Neural progenitor cell (in vitro differentiated cells): Measurements from ENCODE around the gene ARL6IP5. TPM values are rescaled to one million over a fixed set of nuclear protein-coding genes. Genes with fewer than 3 reads are reported as not detected.
A peak's percentile ranks its signal among the peaks of the same experiment; 100 is the strongest.

Experiments
- DNase-seq: peaks from one replicate; pipeline ENCODE4 v3.0.0-alpha.2; 2016; ENCODE audit warnings: low spot score
- H2AFZ ChIP-seq: fragments of 200-600 bp; sonication (generic); replicated peaks from 2 replicates; pipeline ENCODE4 v1.6.1; 2016; ENCODE audit warnings: antibody characterized with exemption
- H3F3A ChIP-seq: fragments of 200-600 bp; sonication (generic); 2 replicates; pipeline ENCODE4 v1.6.1; 2016; ENCODE audit warnings: antibody characterized with exemption, low read depth
- H3K27ac ChIP-seq: fragments of 200-600 bp; sonication (generic); 2 replicates; pipeline ENCODE4 v1.5.1; 2016; ENCODE audit warnings: mild to moderate bottlenecking
- H3K27me3 ChIP-seq: fragments of 200-600 bp; sonication (generic); 2 replicates; pipeline ENCODE4 v1.6.1; 2016; ENCODE audit warnings: mild to moderate bottlenecking, moderate library complexity
- H3K36me3 ChIP-seq: fragments of 200-600 bp; sonication (generic); 2 replicates; pipeline ENCODE4 v1.5.1; 2016
- H3K4me1 ChIP-seq: fragments of 200-600 bp; sonication (generic); 2 replicates; pipeline ENCODE4 v1.6.1; 2016; ENCODE audit warnings: mixed run types
- H3K4me2 ChIP-seq: fragments of 200-600 bp; sonication (generic); 2 replicates; pipeline ENCODE4 v1.6.1; 2016
- H3K4me3 ChIP-seq: fragments of 200-600 bp; sonication (generic); 2 replicates; pipeline ENCODE4 v1.5.1; 2016
- H3K79me2 ChIP-seq: fragments of 200-600 bp; sonication (generic); 2 replicates; pipeline ENCODE4 v1.6.1; 2016; ENCODE audit warnings: low read depth
- H3K9ac ChIP-seq: fragments of 200-600 bp; sonication (generic); 2 replicates; pipeline ENCODE4 v1.6.1; 2016
- H3K9me3 ChIP-seq: fragments of 200-600 bp; sonication (generic); 2 replicates; pipeline ENCODE4 v1.5.1; 2016; ENCODE audit warnings: low read depth
- H4K20me1 ChIP-seq: fragments of 200-600 bp; sonication (generic); 2 replicates; pipeline ENCODE4 v1.6.1; 2016; ENCODE audit warnings: low read depth
- H3K27ac Mint-ChIP-seq: 3 replicates; pipeline ENCODE4 v1.8.0; 2021; ENCODE audit warnings: mixed read lengths
- H3K27me3 Mint-ChIP-seq: 2 replicates; pipeline ENCODE4 v1.8.0; 2022; ENCODE audit warnings: low read depth, mild to moderate bottlenecking, inconsistent platforms, moderate library complexity, mixed read lengths; ENCODE audit not compliant: insufficient read depth
- H3K36me3 Mint-ChIP-seq: 3 replicates; pipeline ENCODE4 v1.8.0; 2021; ENCODE audit warnings: mixed read lengths
- H3K4me1 Mint-ChIP-seq: 3 replicates; pipeline ENCODE4 v1.8.0; 2021; ENCODE audit warnings: mixed read lengths
- H3K4me3 Mint-ChIP-seq: 3 replicates; pipeline ENCODE4 v1.8.0; 2021; ENCODE audit warnings: mild to moderate bottlenecking, moderate library complexity, mixed read lengths
- H3K9me3 Mint-ChIP-seq: 3 replicates; pipeline ENCODE4 v1.8.0; 2020; ENCODE audit warnings: mixed read lengths
- EZH2 ChIP-seq: fragments of 200-600 bp; sonication (generic); IDR thresholded peaks from 2 replicates; pipeline ENCODE4 v1.6.1; 2017; ENCODE audit warnings: antibody characterized with exemption, mild to moderate bottlenecking, moderate library complexity
- EZH2phosphoT487 ChIP-seq: fragments of 200-600 bp; sonication (generic); IDR thresholded peaks from 2 replicates; pipeline ENCODE4 v1.6.1; 2017; ENCODE audit warnings: antibody characterized with exemption
- microRNA counts: library from miRNA; unstranded; fragments of <30 nt; microRNA quantifications from one replicate; lab custom pipeline; 2016
- microRNA-seq: library from miRNA; unstranded; fragments of <30 nt; microRNA quantifications from one replicate; pipeline ENCODE4, GENCODE V29; 2016
- small RNA-seq: library from RNA; depleted of rRNA; stranded (forward); fragments of <200 nt; gene quantifications from one replicate; pipeline ENCODE3, GENCODE V24; 2015
- total RNA-seq: library from RNA; depleted of rRNA; stranded (reverse); fragments of >200 nt; gene quantifications from 2 replicates; pipeline ENCODE4 v1.2.3, GENCODE V29; 2015; ENCODE audit warnings: low replicate concordance
- TF ChIP-seq, protein P1 (sequence below): fragments of 200-600 bp; sonication (generic); IDR thresholded peaks from 2 replicates; pipeline ENCODE4 v1.5.1; 2017; ENCODE audit warnings: antibody characterized with exemption, mild to moderate bottlenecking

ARL6IP5 gene
- total RNA-seq, 1 donor from 2014 or later, result 72.4 TPM

DNA sequence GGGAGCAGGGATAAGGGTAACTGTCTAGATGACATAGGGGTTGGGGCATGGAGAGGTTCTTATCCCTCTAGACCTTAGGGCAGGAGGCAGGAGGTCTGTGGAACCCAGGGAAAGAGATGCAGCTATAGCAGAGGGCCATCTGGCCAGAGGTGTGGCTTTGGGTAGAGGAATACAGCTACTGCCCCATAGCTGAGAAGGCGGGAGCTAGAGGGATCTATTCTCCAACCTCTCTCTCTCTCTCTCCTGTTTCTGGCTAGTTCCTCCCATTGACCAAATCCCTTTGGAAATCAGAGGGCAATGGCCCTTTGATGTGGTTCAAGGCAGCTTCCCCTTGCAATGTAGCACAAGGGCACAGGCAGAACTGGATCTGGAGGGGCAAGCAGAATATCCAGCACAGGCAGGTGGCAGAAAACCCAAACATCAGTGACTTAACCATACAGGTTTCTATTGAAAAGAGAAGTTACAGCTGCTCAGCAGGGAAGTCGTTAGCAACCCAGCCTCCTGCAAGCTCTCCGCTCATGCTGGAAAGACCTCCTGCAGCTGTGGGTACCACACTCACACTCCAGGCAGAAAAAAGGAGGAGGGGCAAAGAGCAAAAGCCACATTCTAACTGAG is 60.0 kb downstream of the ARL6IP5 start:
- Mint-ChIP-seq H3K36me3 (no peaks in the 10 kb centered on the region), H3K27me3 (no peaks in the 10 kb centered on the region)
- TF ChIP-seq EZH2, result no peak
- no peak for TF ChIP-seq EZH2phosphoT487
- TF ChIP-seq, protein P1, sequence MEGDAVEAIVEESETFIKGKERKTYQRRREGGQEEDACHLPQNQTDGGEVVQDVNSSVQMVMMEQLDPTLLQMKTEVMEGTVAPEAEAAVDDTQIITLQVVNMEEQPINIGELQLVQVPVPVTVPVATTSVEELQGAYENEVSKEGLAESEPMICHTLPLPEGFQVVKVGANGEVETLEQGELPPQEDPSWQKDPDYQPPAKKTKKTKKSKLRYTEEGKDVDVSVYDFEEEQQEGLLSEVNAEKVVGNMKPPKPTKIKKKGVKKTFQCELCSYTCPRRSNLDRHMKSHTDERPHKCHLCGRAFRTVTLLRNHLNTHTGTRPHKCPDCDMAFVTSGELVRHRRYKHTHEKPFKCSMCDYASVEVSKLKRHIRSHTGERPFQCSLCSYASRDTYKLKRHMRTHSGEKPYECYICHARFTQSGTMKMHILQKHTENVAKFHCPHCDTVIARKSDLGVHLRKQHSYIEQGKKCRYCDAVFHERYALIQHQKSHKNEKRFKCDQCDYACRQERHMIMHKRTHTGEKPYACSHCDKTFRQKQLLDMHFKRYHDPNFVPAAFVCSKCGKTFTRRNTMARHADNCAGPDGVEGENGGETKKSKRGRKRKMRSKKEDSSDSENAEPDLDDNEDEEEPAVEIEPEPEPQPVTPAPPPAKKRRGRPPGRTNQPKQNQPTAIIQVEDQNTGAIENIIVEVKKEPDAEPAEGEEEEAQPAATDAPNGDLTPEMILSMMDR, result no peak

DNA sequence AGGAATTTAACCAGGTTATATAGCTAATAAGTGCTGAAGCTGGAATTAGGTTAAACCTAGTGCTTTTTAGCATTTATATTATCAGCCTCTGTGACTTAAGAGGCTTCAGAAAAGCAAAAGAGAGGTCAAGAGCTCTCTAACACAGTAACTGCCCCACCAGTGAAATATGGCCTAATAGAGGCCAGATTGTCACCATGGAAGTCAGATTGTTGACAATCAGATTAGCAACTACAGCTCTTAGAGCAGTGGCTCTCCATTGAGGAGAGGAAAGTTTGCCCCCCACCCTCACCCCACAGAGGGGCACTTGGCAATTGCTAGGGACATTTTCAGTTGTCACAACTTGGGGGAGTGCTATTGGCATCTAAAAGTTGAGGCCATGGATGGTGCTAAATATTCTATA is 61.0 kb downstream of the ARL6IP5 start:
- no peak overlapping the region for H3K27ac Mint-ChIP-seq
- Histone ChIP-seq H3K4me3 (no peak overlapping the region), H3K79me2 (no peaks in the 10 kb centered on the region), H3F3A (peaks cover 13% of the 10 kb centered on the region), H3K9me3 (no peaks in the 10 kb centered on the region), H3K4me2 (no peak overlapping the region), H2AFZ (no peak overlapping the region), H3K9ac (no peak overlapping the region), H3K27me3 (no peaks in the 10 kb centered on the region), H3K36me3 (no peaks in the 10 kb centered on the region), H3K4me1 (peaks cover 21% of the 10 kb centered on the region), H3K27ac (no peak overlapping the region), H4K20me1 (no peaks in the 10 kb centered on the region)
- no peak overlapping the region for H3K4me3 Mint-ChIP-seq
- DNase-seq, result no peak
- H3K27me3 Mint-ChIP-seq, result no peaks in the 10 kb centered on the region
- peaks cover 18% of the 10 kb centered on the region for H3K4me1 Mint-ChIP-seq
- H3K36me3 Mint-ChIP-seq, result no peaks in the 10 kb centered on the region
- TF ChIP-seq, protein P1, result no peak
- TF ChIP-seq EZH2phosphoT487 (no peak), EZH2 (no peak)
- no peaks in the 10 kb centered on the region for H3K9me3 Mint-ChIP-seq

More for the DNA sequence above, 60.0 kb downstream of the ARL6IP5 start:
- Histone ChIP-seq H3K27me3 (no peaks in the 10 kb centered on the region), H3K79me2 (no peaks in the 10 kb centered on the region), H2AFZ (no peak overlapping the region), H3F3A (peaks cover 13% of the 10 kb centered on the region), H3K36me3 (no peaks in the 10 kb centered on the region), H3K4me1 (peaks cover 21% of the 10 kb centered on the region), H3K9ac (no peak overlapping the region), H3K27ac (no peak overlapping the region), H4K20me1 (no peaks in the 10 kb centered on the region), H3K9me3 (no peaks in the 10 kb centered on the region), H3K4me2 (peak overlapping the region; percentile 58), H3K4me3 (no peak overlapping the region)
- no peak overlapping the region for H3K4me3 Mint-ChIP-seq
- no peak overlapping the region for H3K27ac Mint-ChIP-seq
- peak; percentile 62 for DNase-seq
- no peaks in the 10 kb centered on the region for H3K9me3 Mint-ChIP-seq
- peaks cover 18% of the 10 kb centered on the region for H3K4me1 Mint-ChIP-seq

DNA sequence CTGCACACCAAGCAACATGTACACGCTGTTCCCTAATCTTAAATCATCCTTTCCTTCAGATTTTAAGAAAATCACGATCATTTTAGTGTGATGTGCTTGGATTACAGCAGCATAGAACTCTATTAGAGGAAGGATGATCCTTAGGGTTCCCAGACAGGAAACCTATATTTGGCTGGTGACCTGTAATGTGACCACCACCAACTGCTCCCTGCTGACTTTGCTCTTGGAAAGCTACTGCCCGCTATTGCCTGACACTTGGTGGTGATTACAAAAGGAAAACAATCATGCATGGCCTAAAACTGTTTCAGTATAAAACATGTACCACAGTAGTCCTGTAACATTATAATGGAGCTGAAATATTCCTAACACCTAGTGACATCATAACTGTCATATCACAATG is 64.8 kb downstream of the ARL6IP5 start:
- no peaks in the 10 kb centered on the region for H3K9me3 ChIP-seq
- H2AFZ ChIP-seq, result no peak overlapping the region
- Mint-ChIP-seq H3K27me3 (no peaks in the 10 kb centered on the region), H3K4me3 (no peak overlapping the region), H3K9me3 (no peaks in the 10 kb centered on the region), H3K27ac (no peak overlapping the region), H3K4me1 (peaks cover 8% of the 10 kb centered on the region), H3K36me3 (no peaks in the 10 kb centered on the region)
- H3K36me3 ChIP-seq, result no peaks in the 10 kb centered on the region
- peaks cover 6% of the 10 kb centered on the region for H3F3A ChIP-seq
- no peak overlapping the region for H3K4me3 ChIP-seq
- H4K20me1 ChIP-seq, result no peaks in the 10 kb centered on the region
- no peaks in the 10 kb centered on the region for H3K27me3 ChIP-seq
- no peak overlapping the region for H3K9ac ChIP-seq
- no peak overlapping the region for H3K27ac ChIP-seq
- no peak for TF ChIP-seq EZH2phosphoT487
- TF ChIP-seq, protein P1, result no peak
- TF ChIP-seq EZH2, result no peak
- DNase-seq, result no peak
- H3K79me2 ChIP-seq, result no peaks in the 10 kb centered on the region
- H3K4me2 ChIP-seq, result no peak overlapping the region
- peaks cover 13% of the 10 kb centered on the region for H3K4me1 ChIP-seq

MicroRNAs within 50 kb of the gene (microRNA counts, 767-probe panel; counts per million panel counts)
- microRNA hsa-miR-3136-5p (lab: Ali Mortazavi, UCI), result 460 counts per million, percentile 90 among the panel's probes with 10 or more counts

Small RNA genes within 50 kb of the gene (microRNA-seq; reads per million reads assigned to microRNA genes)
- not detected for gene MIR3136

Small RNA genes within 50 kb of the gene (small RNA-seq; reads per million reads assigned to genes)
- gene MIR3136, result not detected

Other genes starting within 250 kb of the ARL6IP5 start
- 0.50 and 1.9 TPM in 2 replicates for gene TAFA4, start 152.4 kb upstream of the ARL6IP5 start, total RNA-seq
- 0.96 and 2.5 TPM in 2 replicates for gene EOGT, start 71.3 kb upstream of the ARL6IP5 start, total RNA-seq
- gene TMF1, start 32.6 kb upstream of the ARL6IP5 start, total RNA-seq, result 14.6 and 24.4 TPM in 2 replicates
- 102 and 144 TPM in 2 replicates for gene UBA3, start 4.6 kb upstream of the ARL6IP5 start, total RNA-seq
- gene LMOD3, start 37.7 kb downstream of the ARL6IP5 start, total RNA-seq, result not detected in 2 replicates